Neural cell (in vitro differentiated cells): ENCODE results near the gene ROR2.

Experiments used
- EZH2 ChIP-seq: fragments of 200-600, 300-800 bp; shearing (Covaris generic), sonication (generic); IDR thresholded peaks from 2 replicates; pipeline ENCODE4 v1.6.1; 2014; ENCODE audit warnings: antibody characterized with exemption, low read length, borderline replicate concordance, mild to moderate bottlenecking; ENCODE audit not compliant: insufficient read depth, poor library complexity, severe bottlenecking
- POLR2AphosphoS5 ChIP-seq: IDR thresholded peaks from 2 replicates; pipeline ENCODE4 v1.6.1; 2012
- REST ChIP-seq: IDR thresholded peaks from 2 replicates; pipeline ENCODE4 v1.6.1; 2012; ENCODE audit warnings: borderline replicate concordance
- TAF1 ChIP-seq: IDR thresholded peaks from 2 replicates; pipeline ENCODE4 v1.6.1; 2012; ENCODE audit warnings: low read depth
- TF ChIP-seq, protein P1 (sequence below): fragments of 450-650 bp; IDR thresholded peaks from 2 replicates; pipeline ENCODE4 v1.5.1; 2014; ENCODE audit warnings: antibody characterized with exemption, mild to moderate bottlenecking, moderate library complexity; ENCODE audit not compliant: poor library complexity, severe bottlenecking

DNA sequence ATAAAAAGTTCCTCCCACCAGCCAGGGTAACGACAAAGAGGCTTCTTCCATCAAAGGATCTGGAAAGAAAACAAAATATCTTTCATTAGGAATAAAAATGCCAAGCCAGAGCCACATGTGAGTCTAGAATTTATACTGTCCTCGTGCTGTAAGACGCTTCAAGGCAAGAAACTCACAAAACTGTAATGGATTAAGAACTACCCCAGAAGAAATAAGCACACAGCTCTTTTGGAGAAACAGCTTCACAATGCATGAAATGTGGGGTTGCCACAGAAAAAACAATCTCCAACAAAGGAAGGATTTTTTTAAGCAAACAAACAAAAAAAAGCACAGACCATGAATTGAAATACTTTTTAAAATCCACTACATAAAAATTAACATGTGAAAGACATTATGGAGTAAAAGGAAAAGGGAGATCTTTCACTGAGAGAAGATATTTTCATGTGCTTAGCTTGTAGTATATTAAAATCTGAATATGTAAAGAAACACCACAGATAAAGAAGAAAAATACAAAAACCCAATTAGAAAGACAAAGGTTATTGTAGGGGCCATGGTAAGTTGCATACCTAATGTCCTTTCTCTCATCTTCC, 385.9 kb downstream of the ROR2 start:
- TF ChIP-seq TAF1 (no peak), POLR2AphosphoS5 (no peak), REST (no peak), EZH2 (no peak)
- TF ChIP-seq, protein P1, sequence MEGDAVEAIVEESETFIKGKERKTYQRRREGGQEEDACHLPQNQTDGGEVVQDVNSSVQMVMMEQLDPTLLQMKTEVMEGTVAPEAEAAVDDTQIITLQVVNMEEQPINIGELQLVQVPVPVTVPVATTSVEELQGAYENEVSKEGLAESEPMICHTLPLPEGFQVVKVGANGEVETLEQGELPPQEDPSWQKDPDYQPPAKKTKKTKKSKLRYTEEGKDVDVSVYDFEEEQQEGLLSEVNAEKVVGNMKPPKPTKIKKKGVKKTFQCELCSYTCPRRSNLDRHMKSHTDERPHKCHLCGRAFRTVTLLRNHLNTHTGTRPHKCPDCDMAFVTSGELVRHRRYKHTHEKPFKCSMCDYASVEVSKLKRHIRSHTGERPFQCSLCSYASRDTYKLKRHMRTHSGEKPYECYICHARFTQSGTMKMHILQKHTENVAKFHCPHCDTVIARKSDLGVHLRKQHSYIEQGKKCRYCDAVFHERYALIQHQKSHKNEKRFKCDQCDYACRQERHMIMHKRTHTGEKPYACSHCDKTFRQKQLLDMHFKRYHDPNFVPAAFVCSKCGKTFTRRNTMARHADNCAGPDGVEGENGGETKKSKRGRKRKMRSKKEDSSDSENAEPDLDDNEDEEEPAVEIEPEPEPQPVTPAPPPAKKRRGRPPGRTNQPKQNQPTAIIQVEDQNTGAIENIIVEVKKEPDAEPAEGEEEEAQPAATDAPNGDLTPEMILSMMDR: no peak
